GM21390 (cell line): ENCODE data around the gene NPDC1.

Experiments used
- ATAC-seq: cut with Tn5 transposase; IDR thresholded peaks from one replicate; pipeline ENCODE4 v1.9.1; 2021; ENCODE audit not compliant: unreplicated experiment

The NPDC1 gene

DNA sequence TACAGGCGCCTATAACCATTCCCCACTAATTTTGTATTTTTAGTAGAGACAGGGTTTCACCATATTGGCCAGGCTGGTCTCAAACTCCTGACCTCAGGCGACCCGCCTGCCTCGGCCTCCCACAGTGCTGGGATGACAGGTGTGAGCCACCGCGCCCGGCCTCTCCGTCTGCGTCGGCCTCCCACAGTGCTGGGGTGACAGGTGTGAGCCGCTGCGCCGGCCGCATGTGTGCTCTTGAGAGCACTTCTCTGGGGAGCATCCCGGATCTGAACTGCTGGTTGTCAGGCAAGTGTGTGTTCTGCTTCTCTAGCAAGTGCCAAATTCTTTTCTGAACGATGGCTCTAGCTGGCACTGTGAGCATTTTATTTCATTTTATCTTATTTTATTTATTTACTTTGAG, 11.6 kb upstream of the NPDC1 start:
- ATAC-seq, result no peak

DNA sequence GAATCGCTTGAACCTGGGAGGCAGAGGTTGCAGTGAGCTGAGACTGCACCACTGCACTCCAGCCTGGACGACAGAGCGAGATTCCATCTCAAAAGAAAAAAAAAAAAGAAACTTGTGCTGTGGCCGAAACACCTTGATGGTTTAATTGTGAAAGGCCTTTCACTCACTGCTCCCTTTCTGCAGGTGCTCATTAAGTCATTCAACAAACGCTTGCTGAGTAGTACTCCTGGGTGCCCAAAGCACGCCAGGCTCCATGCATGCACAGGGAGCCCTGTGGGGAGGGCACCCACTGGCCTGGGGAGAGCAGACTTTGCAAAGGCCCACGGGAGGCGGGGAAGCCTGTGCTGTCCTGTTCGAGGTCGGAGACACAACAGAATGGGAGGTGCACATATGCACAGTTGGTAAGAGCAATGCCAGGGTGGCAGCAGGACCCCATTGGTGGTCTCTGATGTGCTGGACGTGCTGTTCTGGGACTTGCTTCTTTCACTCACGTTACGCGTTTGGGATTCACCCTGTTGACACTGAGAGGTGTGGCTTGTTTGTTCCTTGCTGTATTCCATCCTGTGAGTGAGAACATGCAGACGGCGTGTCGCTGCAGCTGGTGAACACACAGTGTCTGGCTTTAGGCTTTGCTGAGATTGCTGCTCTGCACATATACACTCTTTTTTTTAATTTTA, 10.9 kb upstream of the NPDC1 start:
- ATAC-seq, result no peak

DNA sequence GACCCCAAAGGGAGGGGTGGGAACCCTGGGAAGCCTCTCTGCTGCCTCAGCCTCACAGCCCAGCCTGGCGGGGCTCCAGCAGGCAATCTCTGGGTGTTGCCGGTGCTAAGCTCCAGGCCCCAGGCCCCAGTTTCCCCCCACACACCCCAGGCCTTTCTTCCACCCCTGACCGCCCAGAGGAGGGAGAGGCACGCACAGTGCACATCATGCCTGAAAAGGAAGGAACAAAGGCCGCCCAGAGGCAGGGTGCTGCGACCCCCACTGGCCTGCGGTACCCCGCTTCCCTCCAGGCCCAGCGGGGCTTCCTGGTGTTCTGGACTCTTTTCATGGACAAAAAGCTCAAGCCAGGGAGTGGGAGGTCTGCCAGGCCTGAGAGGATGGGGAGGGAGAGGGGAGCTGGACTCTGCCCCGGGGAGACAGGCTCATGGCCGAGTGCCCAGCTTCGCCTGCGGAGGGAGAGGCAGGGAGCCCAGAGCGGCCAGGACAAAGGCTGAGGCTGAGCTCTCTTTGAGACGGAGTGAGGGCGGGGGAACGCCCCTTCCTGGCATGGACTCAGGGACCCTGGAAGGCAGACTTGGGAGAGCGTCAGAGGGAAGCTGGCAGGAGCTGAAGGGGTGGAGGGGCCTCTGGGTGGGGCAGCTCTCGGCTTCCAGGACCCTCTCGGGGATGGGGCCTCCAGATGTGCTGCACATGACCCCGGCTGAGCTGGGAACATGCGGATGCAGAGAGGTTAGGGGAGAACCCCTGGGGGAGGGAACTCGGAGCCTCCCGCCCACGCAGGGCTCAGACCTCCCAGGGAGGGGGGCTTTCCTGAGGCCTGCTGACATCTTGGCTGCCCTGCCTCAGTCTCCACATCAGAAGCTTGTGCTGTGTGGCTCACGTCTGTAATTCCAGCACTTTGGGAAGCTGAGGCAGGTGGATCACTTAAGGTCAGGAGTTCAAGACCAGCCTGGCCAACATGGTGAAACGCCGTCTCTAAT, 9.7 kb upstream of the NPDC1 start:
- no peak for ATAC-seq

DNA sequence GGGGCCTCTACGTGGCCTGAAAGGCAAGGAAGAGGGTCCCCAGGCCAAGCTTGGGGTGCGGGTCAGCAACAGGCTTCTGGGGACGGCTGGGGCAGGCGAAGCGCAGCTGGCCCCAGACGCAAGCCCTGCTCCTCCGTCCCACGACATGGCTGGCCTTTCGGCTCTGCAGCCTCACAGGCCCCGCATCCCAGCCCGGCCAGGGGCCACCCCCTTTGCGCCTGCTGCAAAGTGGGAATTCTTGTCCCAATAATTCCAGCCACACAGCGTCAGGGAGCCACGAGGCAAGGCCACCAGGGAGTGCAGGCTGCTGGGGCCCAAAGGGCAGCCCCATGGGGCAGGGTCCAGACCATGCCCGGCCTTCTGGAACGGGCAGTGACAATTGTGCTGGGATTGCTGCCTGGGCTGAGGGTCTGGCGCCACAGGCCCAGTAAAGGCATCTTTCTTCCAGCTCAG, 9.0 kb upstream of the NPDC1 start:
- ATAC-seq, result no peak

DNA sequence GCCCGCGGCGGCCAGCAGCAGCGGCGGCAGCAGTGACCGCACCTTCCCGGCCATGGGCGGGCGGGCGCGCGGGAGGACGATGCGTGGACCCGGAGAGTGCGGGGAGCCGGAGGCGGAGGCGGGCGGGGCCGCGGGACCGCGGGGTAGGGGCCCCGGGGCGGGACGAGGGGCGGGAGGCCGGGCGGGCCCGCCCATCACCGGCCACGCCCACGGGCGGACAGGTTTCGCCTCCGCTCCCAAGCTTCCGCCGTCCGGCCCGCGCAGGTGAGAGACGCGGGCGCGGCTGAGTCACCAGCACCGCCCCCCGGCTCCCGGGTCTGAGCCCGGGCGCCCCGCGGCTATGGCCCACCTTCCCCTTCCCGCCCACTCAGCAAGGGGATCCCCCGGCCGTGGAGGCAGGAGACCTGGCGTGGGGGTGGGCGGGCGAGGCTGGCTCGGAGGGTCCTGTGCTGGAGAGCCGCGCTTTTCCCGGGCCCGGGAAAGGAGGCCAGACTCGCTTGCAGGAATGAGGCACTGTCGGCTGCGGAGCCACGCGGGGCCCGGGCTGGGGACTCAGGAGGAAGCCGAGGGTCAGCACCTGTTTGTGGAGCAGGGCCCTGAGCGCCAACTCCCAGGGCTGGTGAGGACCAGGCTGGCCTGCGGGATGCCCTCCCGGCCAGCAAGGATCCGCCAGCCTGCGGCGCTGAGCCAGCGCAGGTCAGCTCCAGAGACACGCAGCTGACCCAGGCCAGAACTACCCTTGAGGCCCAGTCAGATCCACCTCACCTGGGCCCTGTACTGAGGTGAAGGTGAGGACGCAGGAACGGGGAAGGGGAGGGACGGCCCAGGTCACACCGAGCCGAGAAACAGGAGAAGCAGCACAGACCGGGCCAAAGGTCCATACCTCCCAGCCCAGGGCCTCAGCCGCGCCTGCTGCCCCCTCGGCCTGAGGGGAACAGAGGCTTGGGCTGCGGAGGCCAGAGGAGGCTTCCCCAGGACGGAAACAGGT, 8.3 kb upstream of the NPDC1 start, which contains the start of gene ENTPD2:
Gene ENTPD2, minus strand, starts transcription at position 118 of the 988 bp plus-strand sequence. Its CDS starts 64 bp downstream, at position 54.
- no peak for ATAC-seq

DNA sequence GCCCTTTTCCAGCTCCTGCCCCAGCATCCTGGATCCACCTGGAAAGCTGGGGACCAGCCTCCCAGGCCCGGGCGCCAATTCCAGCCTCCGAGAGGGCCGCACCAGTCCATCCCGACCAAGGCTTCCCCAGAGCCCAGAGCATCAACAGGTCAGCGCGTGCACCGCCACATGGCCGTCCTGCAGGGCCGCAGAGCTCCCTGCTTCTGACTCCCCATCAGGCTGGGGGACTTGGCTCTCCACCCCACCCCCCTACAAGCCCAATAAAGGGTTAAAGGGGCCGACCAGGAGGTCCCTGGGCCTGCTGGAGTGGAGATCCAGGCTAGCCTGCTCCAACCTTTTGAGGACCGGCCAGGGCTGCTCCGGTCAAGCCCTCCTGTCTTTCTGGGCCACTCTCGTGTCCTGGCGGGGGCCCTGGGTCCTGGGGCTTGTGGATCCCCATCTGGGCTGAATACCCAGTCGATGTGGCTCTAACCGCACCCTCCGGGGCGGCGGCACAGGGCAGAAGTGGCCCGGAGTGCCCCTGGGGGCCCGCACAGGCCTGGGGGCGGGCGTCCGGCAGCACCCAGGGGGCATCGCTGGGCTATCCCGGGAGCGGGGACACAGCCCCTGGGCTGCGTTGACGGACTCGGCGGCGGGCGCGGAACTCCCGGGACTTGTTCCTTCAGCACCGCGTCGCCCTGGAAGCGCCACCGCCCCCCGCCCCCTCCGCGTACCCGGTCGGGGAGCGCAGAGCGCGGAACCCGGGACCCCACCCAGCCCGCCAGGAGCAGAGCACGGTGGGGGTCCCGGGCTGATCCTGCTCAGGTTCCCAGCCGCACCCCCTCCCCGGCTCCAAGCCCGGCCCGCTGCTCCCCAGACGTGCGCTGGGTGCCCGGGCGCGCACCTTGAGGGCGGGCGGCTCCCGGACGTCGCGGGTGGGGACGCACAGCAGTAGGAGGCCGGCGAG, 7.3 kb upstream of the NPDC1 start:
- ATAC-seq, result no peak

DNA sequence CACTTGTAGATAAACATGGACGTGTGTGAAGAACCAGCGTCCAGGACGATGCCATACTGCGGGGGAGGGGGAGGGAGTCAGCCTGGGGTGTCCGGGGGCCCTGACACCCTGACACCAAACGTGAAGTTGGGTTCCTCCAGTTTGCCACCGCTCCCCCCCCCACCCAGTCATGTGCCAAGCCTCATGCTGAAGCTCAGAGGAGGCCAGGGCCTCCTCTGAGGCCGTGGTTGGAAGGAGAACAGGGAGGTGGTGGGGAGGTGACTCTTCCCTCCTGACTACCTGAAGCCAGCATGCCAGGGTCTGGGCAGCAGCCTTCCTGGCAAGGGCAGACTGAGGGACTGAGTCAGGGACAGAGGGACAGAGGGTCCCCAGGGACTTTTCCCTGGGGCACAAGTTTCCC, 6.3 kb upstream of the NPDC1 start:
- no peak for ATAC-seq

DNA sequence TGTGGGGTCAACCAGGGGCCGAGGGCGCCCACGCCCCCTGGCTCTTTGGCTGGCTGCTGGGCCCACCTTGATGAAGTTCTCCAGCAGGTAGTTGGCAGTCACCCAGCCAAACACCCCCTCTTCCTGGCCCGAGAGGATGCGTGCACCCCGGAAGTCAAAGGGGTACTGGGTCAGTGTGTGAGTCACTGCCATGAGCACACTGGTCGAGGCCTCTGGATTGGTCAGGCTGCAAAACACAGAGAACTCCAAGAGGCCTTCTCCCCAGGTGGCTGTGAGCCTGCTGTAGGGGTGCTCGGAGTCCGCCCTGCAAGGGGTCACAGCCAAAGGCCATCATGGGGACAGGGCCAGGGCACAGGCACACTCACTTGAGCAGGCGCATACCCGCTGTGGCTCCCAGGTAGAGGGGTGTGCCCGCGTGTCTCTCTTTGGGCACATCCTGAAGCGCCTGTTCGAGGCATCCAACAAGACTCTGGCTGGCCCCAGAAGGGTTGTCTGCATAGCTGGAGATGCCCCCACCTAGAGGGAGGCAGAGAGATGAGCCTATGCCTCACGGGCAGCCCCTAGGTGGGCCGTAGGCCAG, 5.3 kb upstream of the NPDC1 start:
- no peak for ATAC-seq

DNA sequence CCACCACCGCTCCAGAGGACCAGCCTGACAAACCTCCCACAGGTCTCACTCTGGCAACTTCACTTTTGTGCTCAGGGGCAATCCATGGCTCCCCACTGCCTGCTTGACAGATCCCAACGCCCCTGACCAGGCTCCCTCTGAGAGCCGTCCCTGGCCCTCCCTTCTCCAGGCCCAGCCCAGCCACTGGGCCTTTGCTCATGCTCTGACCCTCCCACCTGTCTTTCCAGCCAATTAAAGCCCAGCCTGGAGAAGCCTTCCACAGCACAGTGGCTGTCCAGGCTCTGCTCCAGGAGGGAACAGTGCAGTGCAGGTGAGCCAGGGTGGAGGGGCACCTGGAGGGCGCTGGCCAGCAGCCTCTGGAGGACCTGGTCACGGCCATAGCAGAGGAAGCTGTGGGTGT, 4.6 kb upstream of the NPDC1 start:
- ATAC-seq, result no peak

DNA sequence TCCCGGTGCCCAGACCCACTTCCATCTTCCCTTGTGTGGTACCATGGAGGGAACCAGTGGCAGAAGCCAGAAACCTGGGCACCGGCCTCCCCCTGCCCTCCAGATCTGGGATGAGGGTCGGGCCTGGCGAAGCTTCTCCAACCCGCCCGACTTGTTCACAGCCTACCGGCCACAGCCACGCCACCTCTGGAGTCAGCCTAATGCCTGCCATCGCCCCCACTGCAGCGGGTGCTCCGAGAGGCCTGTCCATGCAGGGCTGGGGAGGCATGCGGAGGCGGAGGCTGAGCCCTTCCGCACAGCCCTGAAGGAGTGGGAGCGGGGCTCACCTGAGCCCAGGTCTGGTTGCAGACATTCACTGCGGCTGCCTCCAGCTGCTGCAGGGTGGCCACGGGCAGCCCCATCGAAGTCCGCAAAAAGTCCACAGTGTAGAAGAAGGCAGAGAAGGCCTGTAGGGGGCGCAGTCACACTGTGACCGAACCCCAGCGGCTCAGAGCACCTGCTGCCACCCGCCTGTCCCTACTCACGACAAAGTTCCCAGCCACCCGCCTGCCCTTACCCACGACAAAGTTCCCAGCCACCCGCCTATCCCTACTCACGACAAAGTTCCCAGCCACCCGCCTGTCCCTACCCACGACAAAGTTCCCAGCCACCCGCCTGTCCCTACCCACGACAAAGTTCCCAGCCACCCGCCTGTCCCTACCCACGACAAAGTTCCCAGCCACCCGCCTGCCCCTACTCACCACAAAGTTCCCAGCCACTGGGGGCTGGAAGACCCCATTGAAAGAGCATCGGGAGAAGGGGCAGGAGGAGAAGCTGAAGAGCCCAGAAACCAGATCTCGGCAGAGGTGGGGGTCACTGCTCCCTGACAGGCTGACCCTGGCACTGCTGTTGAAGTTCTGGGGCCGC, 3.8 kb upstream of the NPDC1 start:
- ATAC-seq, result no peak

DNA sequence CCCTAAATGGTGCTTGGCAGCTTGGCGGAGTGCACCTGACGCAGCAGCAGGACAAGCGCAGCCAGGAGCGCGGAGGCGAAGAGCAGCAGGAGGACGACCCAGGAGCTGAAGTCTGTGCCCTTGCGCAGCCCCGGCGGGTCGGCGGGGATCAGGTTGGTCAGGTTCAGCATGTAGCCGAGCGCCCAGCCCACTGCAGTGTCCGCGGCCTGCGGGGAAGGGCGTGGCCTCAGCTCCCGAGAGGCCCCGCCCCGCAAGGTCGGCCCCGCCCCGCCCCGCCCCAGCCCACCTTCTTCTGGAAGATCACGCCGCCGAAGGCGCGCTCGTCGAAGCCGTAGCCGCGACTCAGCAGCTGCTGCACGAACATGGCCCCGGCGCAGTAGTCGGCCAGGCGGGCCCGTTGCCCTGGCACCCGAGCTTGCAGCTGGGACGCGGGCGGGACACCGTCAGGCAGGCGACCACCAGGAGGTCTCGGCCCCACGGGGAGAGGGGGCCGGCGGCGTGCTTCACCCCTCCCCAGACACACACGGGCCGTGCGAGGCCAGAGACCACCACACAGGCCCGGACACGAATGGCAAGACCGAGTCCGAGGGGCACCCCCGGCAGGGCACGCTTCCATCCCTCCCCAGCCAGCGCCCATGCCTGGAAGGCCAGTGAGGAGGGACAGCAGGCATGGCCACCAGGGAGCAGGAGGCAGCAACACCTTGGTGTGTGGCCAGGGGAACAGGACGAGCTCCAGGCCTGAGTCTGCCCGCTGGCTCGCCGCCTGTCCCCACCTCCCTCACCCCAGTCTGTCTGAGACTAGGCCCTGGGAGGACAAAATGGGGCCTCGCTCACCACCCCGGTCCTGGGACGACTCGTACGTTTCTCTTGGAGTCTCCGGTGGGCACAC, 2.9 kb upstream of the NPDC1 start:
- no peak for ATAC-seq

DNA sequence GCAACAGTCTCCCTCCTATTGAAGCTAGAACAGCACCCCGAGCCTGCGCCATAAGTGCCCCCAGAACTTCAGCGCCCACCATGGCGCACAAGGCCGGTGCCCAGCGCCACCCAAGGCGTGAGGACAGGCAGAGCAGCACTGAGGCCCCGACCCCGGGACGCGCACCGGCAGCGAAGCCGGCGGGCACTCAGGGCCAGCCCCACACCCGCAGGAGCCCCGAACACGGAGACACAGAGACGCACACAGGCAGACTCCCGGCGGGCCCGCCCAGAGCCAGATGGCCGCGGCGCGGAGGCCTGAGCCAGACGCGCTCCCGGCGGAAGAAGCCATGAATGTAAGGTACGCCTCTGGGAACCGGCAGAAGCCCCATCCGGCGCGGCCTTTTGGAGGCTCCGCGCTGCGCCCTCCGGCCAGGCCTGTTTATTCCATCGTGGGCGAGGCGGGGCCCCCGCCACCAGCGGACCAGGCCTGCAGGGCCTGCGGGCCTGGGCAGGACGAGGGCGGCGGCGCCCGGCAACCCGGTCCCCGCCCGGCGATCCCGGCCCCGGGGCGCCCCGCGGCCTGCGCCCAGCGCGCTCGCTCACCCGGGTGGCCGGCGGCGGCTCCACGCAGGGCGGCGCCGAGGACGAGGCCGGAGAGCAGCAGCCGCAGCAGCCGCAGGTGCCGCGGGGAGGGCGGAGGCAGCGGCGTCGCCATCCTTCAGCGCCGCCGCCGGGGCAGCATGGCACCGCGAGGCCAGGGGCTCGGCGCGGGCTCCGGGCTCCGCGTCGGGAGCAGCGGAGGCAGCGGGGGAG, 486 bp downstream of the NPDC1 start:
- ATAC-seq, result no peak

DNA sequence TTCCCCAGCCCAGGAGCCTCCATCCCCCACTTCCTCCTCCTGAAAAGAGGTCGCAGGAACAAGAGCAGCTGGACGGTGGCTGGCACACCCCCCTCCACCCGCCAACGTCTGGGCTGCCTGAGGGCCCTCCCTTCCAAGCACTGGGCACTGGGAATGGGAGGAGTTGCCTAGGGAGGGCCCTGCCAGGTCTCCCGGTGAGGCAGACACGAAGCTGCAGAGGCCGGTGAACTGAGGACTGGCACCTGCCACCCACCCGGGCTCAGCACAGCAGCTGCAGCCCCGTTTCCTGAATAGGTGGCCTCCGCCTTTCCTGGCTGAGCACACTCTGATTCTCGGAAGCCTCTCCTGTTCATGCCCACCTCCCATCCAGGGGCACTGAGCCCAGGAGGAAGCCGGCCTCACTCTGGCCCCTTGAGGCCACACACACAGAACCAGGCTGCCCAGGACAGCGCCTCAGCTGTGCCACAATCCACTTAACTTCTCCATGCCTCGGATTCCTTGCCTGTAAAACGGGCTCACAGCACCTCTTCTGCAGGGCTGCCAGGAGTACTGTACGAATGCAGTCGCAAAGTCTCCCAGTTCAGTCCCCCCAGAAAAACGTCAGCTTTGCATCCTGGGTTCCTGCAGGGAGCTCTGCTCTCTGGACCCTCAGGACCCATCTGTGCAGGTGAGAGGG, 1.3 kb downstream of the NPDC1 start:
- no peak for ATAC-seq

DNA sequence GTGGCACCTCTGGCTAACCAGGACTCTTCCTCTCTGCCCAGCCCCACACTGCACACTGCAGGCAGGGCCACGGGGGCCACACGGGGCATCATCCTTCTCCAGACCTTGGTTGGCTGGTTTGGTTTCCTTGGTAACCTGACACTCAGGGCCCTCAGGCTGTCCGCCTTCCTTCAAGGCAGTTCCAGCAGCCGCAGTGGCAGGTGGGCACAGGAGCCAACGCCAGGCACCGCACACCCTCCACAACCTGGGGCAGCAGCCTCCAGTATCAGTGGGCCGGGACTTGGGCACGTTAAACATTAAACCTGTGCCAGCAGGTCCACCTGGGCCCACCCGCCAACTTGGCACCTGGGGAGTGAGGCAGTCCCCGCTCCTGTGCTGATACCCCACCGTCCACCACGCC, 1.9 kb downstream of the NPDC1 start:
- ATAC-seq, result no peak

DNA sequence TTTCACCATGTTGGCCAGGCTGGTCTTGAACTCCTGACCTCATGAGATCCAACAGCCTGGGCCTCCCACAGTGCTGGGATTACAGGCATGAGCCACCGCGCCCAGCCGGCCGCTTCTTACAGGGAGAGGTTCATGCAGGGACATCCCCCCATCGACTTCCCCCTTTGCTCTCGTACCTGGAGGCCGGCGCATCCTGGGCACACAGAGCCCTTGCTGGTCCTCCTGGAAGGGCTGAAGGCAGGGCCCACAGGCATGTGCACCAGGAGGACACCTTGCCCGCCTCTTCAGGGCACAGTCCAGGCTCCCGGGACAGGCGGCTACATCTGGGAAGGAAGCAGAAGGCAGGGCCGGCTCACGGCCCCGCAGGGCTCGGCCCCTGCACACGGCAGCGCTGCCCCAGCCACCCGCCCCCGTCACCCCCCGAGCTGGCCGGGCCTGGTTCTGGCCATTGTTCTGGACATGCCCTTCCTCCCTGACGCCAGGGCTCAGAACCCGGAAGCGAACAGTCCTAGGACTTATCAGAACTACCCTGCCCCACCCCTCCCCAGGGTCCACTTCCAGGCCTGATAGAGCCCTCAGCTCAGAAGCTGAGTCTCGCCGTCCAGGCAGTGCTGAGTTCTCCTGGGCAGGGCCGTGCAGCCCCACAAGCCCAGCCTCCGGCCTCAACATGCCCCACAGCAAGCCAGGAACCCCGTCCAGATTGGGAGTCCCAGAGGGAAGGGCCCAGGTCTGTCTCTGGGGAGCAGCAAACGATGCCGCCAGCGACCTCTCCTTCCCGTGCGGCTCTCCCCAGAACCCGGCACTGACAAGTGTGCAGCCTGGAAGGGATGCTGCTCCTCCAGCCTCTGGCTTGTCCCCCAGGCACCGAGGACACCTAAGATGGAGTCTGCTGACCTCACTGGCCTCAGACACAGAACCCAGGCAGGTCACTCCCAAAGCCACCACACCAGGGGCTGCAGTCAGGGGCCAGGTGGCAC, 2.9 kb downstream of the NPDC1 start:
- ATAC-seq, result no peak
